Muscle layer of duodenum (tissue), 2 donors: ENCODE data around the gene RHBDL3.
A peak's percentile ranks its signal among the peaks of the same experiment; 100 is the strongest.
"Not testable (repeated sequence)": the region's sequence is repeated elsewhere in the genome, so short reads cannot be mapped to it uniquely, and the experiment has no call there.

Experiments used
- H3K27ac ChIP-seq: one replicate; pipeline ENCODE4 v1.7.0; 2013; ENCODE audit warnings: mild to moderate bottlenecking, low read length
- H3K27me3 ChIP-seq: one replicate; pipeline ENCODE4 v1.7.0; 2013; ENCODE audit warnings: low read depth, mild to moderate bottlenecking, control low read depth, low read length
- H3K36me3 ChIP-seq, 2 donors: one replicate each; pipeline ENCODE4 v1.7.0; 2013; ENCODE audit warnings: low read length in 2 of 2, control low read depth in 1 of 2, mild to moderate bottlenecking in 1 of 2; ENCODE audit not compliant: insufficient read depth in 2 of 2, control insufficient read depth in 1 of 2
- H3K4me1 ChIP-seq, 2 donors: one replicate each; pipeline ENCODE4 v1.7.0; 2013; ENCODE audit warnings: low read length in 2 of 2, mild to moderate bottlenecking in 2 of 2, control low read depth in 1 of 2, moderate library complexity in 1 of 2; ENCODE audit not compliant: insufficient read depth in 2 of 2, control insufficient read depth in 1 of 2
- H3K4me3 ChIP-seq, 2 donors: one replicate each; pipeline ENCODE4 v1.7.0; 2013; ENCODE audit warnings: low read length in 2 of 2, low read depth in 1 of 2, mild to moderate bottlenecking in 1 of 2
- H3K9me3 ChIP-seq, 2 donors: one replicate each; pipeline ENCODE4 v1.7.0; 2013; ENCODE audit warnings: low read length in 2 of 2, control low read depth in 1 of 2, mild to moderate bottlenecking in 1 of 2; ENCODE audit not compliant: control insufficient read depth in 1 of 2
- donor health status: healthy.

Gene RHBDL3

DNA sequence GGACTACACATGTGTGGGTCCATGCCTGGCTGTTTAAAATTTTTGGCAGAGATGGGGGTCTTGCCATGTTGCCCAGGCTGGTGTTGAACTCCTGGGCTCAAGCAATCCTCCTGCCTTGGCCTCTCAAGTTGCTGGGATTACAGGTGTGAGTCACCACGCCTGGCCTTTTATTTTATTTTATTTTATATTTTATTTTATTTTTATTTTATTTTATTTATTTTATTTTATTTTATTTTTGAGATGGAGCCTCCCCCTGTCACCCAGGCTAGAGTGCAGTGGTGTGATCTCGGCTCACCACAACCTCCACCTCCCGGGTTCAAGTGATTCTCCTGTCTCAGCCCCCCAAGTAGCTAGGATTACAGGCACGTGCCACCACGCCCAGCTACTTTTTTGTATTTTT, 51.0 kb downstream of the RHBDL3 start:
- not testable (repeated sequence) for H3K4me1 ChIP-seq

DNA sequence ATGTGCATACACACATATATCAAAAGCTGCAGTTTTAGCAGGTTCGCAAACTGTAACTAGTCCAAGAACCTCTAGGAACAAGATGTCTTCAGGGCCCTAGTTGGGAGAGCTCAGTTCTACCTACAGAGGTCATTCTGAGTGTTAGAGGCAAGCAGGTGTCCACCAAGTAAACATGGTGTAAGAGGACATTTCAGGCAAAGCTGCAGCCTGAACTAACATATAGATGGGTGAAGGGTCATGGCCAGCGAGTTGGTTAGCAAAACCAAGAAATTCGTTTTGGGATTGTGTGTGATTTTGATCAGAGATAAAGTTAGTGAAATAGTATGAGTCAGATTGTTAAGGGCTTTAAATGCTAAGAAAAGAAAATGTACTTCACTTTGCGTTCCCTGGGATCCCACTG, 51.7 kb downstream of the RHBDL3 start:
- Histone ChIP-seq H3K9me3 (no peaks in the 10 kb centered on the region), H3K27ac (no peak overlapping the region), H3K4me1 (no peaks in the 10 kb centered on the region), H3K36me3 (no peaks in the 10 kb centered on the region), H3K4me3 (no peak overlapping the region), H3K27me3 (no peaks in the 10 kb centered on the region)

More for the DNA sequence above, 51.0 kb downstream of the RHBDL3 start:
- H3K27ac ChIP-seq, H3K4me3 ChIP-seq, H3K36me3 ChIP-seq, H3K27me3 ChIP-seq, H3K9me3 ChIP-seq: not testable (repeated sequence)

DNA sequence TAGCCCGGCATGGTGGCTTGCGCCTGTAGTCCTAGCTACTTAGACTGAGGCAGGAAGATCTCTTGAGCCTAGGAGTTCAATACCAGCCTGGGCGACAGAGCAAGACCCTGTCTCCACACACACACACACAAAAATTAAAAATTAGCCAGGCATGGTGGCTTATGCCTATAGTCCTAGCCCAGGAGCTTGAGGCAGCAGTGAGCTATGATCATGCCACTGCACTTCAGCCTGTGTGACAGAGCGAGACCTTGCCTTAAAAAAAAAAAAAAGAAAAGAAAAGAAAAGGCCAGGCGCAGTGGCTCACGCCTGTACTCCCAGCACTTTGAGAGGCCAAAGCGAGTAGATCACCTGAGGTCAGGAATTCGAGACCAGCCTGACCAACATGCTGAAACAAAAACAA, 52.4 kb downstream of the RHBDL3 start:
- Histone ChIP-seq H3K27ac (no peak overlapping the region), H3K27me3 (no peaks in the 10 kb centered on the region), H3K4me1 (no peaks in the 10 kb centered on the region), H3K4me3 (no peak overlapping the region), H3K9me3 (no peaks in the 10 kb centered on the region), H3K36me3 (no peaks in the 10 kb centered on the region)

DNA sequence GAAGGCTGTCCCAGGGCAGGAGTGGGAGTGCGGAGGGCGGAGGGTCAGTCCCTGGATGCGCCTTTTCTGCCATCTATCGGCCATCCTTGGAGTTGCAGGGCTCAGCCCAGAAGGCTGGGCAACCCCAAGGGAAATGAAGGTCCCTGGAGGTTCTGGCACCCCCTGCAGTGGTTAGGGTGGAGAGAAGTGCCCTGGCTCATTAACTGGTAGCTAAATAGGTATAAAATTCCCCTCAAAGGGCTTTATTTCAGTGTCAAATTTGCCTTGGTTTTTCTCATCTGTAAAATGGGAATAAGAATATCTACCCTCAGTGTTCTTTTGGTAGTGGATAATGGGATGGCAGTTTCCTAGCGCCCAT, 53.9 kb downstream of the RHBDL3 start:
- no peaks in the 10 kb centered on the region for H3K4me1 ChIP-seq
- no peaks in the 10 kb centered on the region for H3K36me3 ChIP-seq
- no peak overlapping the region for H3K27ac ChIP-seq
- H3K27me3 ChIP-seq = no peaks in the 10 kb centered on the region
- no peak overlapping the region for H3K4me3 ChIP-seq
- no peaks in the 10 kb centered on the region for H3K9me3 ChIP-seq

DNA sequence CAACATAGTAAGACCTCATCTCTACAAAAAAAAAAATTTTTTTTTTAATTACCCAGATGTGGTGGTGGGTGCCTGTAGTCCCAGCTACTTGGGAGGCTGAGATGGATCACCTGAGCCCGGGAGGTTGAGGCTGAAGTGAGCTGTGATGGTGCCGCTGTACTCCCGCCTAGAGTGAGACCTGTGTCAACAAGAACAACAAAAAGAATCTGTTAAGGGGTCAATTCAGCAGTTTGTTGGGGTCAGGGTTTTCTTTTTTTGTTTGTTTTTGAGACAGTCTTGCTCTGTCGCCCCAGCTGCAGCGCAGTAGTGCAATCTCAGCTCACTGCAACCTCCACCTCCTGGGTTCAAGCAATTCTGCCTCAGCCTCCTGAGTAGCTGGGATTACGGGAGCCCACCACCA, 54.4 kb downstream of the RHBDL3 start:
- not testable (repeated sequence) for H3K4me1 ChIP-seq, H3K36me3 ChIP-seq, H3K9me3 ChIP-seq, H3K27ac ChIP-seq, H3K4me3 ChIP-seq, H3K27me3 ChIP-seq

DNA sequence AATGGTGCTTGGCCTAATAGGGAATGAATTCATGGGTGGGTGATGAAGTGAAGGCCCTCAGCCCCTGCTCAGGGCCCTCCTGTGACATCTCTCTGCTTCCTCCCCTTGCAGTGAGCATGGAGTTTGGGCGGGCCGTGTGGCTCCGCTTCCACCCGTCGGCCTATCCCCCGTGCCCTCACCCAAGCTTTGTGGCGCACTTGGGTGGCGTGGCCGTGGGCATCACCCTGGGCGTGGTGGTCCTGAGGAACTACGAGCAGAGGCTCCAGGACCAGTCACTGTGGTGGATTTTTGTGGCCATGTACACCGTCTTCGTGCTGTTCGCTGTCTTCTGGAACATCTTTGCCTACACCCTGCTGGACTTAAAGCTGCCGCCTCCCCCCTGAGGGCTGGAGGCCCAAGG, 55.2 kb downstream of the RHBDL3 start:
- Histone ChIP-seq H3K4me1 (no peaks in the 10 kb centered on the region), H3K27me3 (no peaks in the 10 kb centered on the region), H3K4me3 (no peak overlapping the region), H3K27ac (no peak overlapping the region), H3K36me3 (no peaks in the 10 kb centered on the region), H3K9me3 (no peaks in the 10 kb centered on the region)

DNA sequence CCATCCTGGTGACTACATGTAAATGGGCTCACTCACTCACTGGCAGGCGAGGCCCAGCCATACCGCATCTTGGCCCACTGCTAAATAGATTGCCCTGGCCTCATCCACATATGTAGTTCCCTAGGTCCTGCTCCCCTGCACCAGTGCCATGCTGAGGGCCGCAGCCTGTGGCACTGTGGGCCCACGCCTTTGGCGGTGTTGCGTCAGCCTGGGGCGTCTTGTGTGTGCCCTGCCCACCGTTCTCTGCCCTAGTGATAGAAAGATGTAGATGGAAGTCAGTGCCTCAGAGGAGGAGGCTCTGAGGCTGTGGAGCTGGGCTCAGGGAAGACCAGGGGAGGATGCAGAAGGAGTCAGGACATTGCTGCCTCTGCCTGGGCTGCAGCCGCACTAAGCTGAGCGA, 57.4 kb downstream of the RHBDL3 start:
- H3K27ac ChIP-seq = no peak overlapping the region
- H3K4me3 ChIP-seq = no peak overlapping the region
- no peaks in the 10 kb centered on the region for H3K9me3 ChIP-seq
- no peaks in the 10 kb centered on the region for H3K27me3 ChIP-seq
- H3K36me3 ChIP-seq = no peaks in the 10 kb centered on the region
- H3K4me1 ChIP-seq = no peaks in the 10 kb centered on the region

DNA sequence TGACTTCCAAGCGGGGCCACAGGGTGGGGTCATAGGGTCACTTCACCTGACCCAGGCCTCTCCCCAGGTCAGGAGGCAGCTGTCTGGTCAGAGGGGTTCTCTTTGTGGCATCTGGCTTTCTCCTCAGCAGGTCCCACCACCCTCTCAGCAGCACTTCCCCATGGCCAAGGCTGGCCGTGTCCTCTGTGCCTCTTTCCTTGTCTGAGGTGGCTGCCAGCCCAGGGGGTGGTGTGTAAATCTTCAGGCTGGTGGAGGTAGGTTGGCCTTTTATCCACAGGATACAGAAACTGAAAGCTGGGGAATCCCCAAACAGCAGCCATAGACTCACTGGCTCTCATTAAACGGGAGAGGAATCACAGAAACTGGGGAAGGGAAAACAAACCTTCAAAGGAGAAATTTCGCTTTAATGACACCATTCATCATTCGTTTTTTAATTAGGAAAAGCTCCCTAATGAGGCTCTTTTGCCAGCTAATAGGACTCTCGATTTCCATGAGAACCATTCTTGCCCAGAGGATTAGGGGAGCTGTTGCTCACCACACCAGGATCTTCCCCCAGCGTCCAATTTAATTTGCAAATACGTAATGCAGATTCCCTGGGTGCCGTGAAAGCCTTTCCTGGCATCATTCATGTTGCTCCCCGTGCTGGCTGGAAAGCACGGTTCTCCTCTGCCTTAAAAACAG, 58.3 kb downstream of the RHBDL3 start:
- Histone ChIP-seq H3K27ac (peak overlapping the region; percentile 28), H3K4me1 (no peaks in the 10 kb centered on the region), H3K9me3 (no peaks in the 10 kb centered on the region), H3K36me3 (no peaks in the 10 kb centered on the region), H3K4me3 (peak overlapping the region; percentile 22 to 41), H3K27me3 (no peaks in the 10 kb centered on the region)

DNA sequence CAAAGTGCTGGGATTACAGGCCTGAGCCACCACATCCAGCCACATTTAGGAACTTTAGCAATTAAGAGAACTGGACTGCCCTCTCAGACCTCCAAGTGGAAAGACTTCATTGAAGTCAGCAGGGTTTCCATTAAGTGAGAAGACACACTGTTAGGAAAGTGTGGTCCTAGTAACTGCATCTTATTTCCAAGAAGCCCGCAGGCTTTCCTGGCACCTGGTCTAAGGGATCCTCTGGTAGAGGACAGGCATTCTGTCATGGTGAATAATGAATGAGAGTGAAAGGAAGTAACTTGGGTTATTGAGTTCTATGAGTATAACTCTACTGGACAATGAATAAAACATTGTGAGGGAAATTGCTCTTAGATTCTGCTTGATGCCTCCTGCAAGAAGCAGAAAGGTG, 62.3 kb downstream of the RHBDL3 start:
- Histone ChIP-seq H3K9me3 (no peaks in the 10 kb centered on the region), H3K27ac (no peak overlapping the region), H3K4me3 (no peak overlapping the region), H3K4me1 (no peaks in the 10 kb centered on the region), H3K27me3 (no peaks in the 10 kb centered on the region), H3K36me3 (no peaks in the 10 kb centered on the region)

DNA sequence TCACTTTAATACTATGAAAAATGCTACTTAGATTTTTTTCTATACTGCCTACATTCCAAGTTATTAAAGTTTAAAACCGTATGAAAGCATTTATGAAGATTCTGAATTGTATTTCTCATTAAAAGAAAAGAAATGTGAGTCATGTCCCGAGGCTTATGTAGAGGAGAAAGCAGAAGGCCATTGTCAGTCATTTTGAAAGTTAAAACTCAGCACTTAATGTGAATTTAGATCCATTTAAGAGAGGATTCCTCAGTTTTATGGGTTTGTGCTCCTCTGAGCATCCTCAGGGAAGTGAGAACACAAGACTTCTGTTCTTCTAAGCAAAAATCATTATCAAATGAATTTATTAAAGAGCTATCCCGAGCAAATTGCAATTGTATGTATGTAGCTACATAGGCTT, 64.5 kb downstream of the RHBDL3 start:
- H3K36me3 ChIP-seq = peaks cover 6 to 16% of the 10 kb centered on the region in 2 donors
- H3K27ac ChIP-seq = no peak overlapping the region
- no peaks in the 10 kb centered on the region for H3K9me3 ChIP-seq
- H3K4me3 ChIP-seq = no peak overlapping the region
- H3K4me1 ChIP-seq = no peaks in the 10 kb centered on the region
- H3K27me3 ChIP-seq = no peaks in the 10 kb centered on the region

DNA sequence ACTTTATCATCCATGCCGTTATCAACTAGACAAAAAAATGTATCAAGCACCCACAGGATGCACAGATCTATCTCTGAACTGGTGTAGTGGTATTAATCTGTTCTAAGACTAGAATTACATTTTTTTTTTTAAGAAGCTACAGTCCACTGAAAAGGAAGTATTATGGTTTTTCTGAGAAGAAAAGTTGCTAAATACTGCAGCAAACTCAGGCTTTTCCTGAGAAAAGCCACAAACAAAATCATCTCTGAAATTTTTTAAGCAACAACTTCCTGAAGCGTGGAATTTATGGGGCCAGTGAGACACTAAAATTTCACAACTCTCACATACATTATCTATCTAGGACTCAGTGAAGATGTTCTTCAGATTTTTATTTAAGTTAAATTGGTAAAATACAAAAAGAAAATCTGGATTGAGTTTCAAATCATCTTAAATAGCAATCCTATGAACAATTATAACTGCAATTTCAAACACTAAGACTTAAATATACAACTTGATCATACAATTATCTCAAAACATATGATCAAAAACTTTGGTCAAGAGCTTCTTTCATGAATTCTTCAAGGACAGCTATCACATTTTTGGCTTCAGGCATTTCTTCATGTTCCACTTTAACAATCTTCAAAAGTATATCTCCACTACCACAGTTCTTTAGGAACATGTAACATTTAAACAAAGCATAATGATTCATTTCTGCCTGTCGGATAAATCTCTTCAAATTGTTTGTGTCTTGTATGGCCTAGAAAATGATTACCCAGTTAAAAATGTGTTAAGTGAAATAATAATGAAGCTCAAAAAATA, 65.8 kb downstream of the RHBDL3 start:
- Histone ChIP-seq H3K4me3 (no peak overlapping the region), H3K4me1 (no peaks in the 10 kb centered on the region), H3K27ac (no peak overlapping the region), H3K36me3 (peaks cover 6 to 28% of the 10 kb centered on the region in 2 donors), H3K9me3 (no peaks in the 10 kb centered on the region), H3K27me3 (no peaks in the 10 kb centered on the region)

DNA sequence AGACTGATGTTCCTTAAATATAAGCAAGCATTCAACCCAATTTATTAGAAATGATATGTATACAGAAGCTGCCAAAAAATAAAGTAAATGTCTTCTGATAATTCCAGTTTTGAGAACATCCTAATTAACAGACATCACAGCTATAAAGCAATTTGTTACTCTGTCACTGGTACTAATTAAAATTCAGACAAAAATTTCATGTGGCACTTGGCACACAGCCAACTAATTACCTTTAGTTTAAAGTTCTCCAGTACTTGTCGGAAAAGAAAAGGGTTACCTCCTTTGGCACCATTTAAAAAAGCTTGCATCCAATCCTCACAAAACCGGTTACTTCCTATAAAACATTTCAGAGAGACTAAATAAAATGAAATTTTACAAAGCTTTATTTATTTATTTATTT, 67.6 kb downstream of the RHBDL3 start:
- Histone ChIP-seq H3K36me3 (peaks cover 13 to 44% of the 10 kb centered on the region in 2 donors), H3K27me3 (no peaks in the 10 kb centered on the region), H3K9me3 (no peaks in the 10 kb centered on the region)

More for the DNA sequence above, 67.6 kb downstream of the RHBDL3 start:
- no peak overlapping the region for H3K27ac ChIP-seq
- no peaks in the 10 kb centered on the region for H3K4me1 ChIP-seq
- H3K4me3 ChIP-seq = no peak overlapping the region
